ENCODE results near the gene FABP3.
A peak's percentile ranks its signal among the peaks of the same experiment; 100 is the strongest.

DNA sequence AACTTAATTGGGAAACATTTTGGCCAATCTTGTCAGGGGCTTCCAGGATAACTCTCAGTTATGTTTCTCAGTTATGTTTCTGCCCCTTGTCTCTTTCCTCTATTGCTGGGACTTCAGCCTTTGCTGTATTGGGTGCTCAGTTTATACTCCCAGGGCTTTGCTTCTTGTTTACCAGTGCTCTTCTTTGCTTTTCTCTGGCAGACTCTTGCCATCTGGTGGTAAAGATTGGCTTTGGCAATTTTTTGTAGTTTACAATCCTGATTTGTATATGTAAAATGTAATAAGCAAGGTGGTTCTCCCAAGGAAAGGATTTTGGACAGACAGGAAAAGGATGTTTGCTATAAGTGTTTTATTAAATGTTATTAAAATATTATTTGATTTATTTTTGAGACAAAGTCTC lies 37.9 kb downstream of the FABP3 start:
- TF ChIP-seq CTCF (IDR thresholded peaks at IDR 0.05): peak; percentile 40 to 70 (median 61)
- TF ChIP-seq POLR2A (IDR thresholded peaks at IDR 0.05): no peak

All from adrenal gland (tissue), 5 donors.